Mammary epithelial cell (primary cell): ENCODE data around the gene CKAP2L.

Experiments used
- EZH2 ChIP-seq: IDR thresholded peaks from 2 replicates; pipeline ENCODE4 v1.6.1; 2012; ENCODE audit warnings: low read length, inconsistent platforms, borderline replicate concordance
- TF ChIP-seq, protein P1 (sequence below), 2 donors: IDR thresholded peaks in 1 of 2; conservative IDR thresholded peaks in 1 of 2; 2 replicates each; pipeline ENCODE4 v1.5.1; 2011 to 2012; ENCODE audit warnings: inconsistent platforms in 2 of 2, low read length in 2 of 2, mild to moderate bottlenecking in 2 of 2, control low read depth in 1 of 2, low read depth in 1 of 2; ENCODE audit not compliant: insufficient read depth in 1 of 2; ENCODE audit errors: extremely low read depth in 1 of 2

DNA sequence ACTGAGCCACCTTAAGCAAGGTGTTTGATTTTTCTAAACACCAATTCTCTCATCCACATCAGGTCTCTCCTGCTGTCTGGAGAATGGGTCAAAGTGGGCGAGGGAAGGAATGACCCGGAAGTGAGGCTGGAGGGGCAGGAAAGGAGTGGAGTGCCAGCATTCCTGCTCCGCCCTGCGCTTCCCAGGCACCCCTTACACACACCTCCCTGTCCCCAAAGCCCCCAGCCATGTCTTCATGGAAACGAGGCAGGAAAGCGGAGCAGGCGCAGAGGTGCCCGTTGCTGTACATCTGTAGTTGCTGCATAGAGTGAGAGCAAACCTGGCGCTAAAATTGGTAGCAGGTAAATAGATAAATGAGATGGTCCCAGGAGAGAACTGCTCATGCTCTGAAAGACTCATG, 70.8 kb downstream of the CKAP2L start:
- TF ChIP-seq, protein P1, sequence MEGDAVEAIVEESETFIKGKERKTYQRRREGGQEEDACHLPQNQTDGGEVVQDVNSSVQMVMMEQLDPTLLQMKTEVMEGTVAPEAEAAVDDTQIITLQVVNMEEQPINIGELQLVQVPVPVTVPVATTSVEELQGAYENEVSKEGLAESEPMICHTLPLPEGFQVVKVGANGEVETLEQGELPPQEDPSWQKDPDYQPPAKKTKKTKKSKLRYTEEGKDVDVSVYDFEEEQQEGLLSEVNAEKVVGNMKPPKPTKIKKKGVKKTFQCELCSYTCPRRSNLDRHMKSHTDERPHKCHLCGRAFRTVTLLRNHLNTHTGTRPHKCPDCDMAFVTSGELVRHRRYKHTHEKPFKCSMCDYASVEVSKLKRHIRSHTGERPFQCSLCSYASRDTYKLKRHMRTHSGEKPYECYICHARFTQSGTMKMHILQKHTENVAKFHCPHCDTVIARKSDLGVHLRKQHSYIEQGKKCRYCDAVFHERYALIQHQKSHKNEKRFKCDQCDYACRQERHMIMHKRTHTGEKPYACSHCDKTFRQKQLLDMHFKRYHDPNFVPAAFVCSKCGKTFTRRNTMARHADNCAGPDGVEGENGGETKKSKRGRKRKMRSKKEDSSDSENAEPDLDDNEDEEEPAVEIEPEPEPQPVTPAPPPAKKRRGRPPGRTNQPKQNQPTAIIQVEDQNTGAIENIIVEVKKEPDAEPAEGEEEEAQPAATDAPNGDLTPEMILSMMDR (conservative IDR thresholded peaks at IDR 0.05 in 1 of 2, IDR thresholded peaks at IDR 0.05 in 1 of 2; ENCODE audit: extremely low read depth in 1 of 2, insufficient read depth in 1 of 2, low read depth in 1 of 2, low read length in 2 of 2): no peak
- TF ChIP-seq EZH2: no peak
